LNCaP clone FGC (cell line): Measurements from ENCODE around the gene NFE2L1.

ENCODE experiments used
- DNase-seq: peaks from one replicate; pipeline ENCODE4 v3.0.0-alpha.2; 2011; ENCODE audit warnings: low read depth
- H3K4me3 ChIP-seq: 2 replicates; pipeline ENCODE4 v1.5.1; 2011; ENCODE audit warnings: mild to moderate bottlenecking, low read depth, low read length, control low read depth
- TF ChIP-seq, protein P1 (sequence below): IDR thresholded peaks from 2 replicates; pipeline ENCODE4 v1.5.1; 2012; ENCODE audit warnings: mild to moderate bottlenecking; ENCODE audit not compliant: control insufficient read depth, insufficient read depth; ENCODE audit errors: extremely low read depth

NFE2L1 gene

DNA sequence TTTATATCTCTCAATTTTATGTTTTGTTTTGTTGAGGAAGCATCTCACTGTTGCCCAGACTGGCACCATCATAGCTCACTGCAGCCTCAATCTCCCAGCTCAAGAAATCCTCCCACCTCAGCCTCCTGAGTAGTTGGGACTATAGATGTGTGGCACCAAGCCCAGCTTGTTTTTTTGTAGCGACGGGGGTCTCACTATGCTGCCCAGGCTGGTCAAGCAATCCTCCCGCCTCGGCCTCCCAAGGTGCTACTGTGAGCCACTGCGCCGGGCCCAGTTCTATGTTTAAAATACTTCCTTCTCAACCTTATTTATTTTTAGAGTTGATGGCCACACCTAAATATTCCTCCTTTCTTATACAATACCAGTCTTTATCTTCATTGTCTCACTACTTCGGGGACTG is 1.9 kb upstream of the NFE2L1 start:
- TF ChIP-seq, protein P1, sequence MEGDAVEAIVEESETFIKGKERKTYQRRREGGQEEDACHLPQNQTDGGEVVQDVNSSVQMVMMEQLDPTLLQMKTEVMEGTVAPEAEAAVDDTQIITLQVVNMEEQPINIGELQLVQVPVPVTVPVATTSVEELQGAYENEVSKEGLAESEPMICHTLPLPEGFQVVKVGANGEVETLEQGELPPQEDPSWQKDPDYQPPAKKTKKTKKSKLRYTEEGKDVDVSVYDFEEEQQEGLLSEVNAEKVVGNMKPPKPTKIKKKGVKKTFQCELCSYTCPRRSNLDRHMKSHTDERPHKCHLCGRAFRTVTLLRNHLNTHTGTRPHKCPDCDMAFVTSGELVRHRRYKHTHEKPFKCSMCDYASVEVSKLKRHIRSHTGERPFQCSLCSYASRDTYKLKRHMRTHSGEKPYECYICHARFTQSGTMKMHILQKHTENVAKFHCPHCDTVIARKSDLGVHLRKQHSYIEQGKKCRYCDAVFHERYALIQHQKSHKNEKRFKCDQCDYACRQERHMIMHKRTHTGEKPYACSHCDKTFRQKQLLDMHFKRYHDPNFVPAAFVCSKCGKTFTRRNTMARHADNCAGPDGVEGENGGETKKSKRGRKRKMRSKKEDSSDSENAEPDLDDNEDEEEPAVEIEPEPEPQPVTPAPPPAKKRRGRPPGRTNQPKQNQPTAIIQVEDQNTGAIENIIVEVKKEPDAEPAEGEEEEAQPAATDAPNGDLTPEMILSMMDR: no peak
- no peak for DNase-seq
- peak overlapping the region; percentile 88 for H3K4me3 ChIP-seq

DNA sequence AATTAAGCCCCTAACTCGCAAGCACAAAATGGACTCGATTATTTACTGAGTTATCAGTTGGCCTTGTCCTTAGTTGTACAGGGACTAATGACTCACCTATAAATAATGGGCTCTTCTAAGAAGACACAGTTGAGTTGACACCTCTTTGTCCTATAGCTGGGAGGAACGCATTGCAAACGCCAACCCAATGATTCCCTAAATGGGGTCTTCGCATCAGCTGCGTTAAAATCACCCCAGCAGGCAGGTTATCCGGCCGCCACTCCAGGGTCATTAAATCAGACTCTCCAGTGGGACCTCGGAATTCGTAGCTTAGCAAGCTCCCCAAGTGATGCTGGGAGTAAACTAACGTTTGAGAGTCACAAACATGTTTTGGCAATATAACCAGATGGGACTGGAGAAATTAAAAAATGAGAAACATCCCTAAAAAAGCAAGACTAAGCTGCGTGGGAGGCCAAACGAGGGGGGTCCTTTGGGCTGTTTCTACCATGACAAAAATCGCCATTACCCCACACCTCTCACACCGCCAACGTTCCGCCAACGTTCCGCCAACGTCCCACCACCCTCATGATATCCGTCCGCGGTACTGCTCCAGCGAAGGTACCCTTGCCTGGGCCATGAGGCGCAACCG is 932 bp upstream of the NFE2L1 start:
- peak overlapping the region; percentile 88 for H3K4me3 ChIP-seq
- no peak for DNase-seq
- TF ChIP-seq, protein P1: no peak

DNA sequence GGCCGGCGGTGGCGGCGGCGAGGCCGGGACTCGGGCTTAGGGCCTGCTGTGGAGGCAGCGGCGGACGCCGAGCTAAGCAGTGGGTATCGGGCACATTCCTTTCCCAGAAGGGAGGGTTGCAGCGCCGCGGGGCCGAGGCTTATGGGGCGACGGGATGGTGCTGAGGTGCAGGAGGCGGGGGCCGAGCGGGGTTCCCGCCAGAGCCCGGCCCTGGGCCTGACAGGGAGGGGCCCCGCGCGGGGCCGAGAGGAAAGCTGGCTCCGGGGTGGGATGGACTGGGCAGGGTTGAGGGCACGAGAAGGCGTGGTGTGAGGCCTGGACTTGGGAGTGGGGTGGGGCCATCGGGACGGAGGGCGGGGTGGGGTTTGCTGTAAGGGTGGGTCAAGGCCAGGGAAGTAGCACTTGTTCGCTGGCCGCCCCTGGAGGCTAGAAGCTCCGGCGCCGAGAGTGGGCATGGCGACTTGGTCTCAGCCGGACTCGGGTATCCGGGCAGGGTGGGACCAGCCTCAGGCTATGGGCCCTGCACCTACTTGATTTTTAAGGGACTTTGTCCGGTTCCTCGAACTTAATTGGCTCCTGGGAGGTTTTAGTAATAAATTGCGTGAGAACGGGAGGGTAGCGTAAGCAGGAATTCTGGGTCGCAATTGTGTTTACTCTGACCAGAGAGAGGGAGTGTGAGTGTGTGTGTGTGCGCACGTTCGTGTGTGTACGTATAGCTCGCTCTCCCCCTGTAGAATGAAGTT is 396 bp downstream of the NFE2L1 start:
- TF ChIP-seq, protein P1: no peak
- peak overlapping the region; percentile 88 for H3K4me3 ChIP-seq

DNA sequence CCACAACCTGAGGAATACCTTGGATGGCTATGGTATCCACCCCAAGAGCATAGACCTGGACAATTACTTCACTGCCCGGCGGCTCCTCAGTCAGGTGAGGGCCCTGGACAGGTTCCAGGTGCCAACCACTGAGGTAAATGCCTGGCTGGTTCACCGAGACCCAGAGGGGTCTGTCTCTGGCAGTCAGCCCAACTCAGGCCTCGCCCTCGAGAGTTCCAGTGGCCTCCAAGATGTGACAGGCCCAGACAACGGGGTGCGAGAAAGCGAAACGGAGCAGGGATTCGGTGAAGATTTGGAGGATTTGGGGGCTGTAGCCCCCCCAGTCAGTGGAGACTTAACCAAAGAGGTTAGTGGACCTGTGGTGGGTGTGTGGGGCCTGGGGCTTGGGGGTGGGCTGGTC is 3.1 kb downstream of the NFE2L1 start:
- no peak overlapping the region for H3K4me3 ChIP-seq
- TF ChIP-seq, protein P1: no peak
- DNase-seq: no peak

More for the DNA sequence above, 396 bp downstream of the NFE2L1 start:
- DNase-seq: peak; percentile 69

DNA sequence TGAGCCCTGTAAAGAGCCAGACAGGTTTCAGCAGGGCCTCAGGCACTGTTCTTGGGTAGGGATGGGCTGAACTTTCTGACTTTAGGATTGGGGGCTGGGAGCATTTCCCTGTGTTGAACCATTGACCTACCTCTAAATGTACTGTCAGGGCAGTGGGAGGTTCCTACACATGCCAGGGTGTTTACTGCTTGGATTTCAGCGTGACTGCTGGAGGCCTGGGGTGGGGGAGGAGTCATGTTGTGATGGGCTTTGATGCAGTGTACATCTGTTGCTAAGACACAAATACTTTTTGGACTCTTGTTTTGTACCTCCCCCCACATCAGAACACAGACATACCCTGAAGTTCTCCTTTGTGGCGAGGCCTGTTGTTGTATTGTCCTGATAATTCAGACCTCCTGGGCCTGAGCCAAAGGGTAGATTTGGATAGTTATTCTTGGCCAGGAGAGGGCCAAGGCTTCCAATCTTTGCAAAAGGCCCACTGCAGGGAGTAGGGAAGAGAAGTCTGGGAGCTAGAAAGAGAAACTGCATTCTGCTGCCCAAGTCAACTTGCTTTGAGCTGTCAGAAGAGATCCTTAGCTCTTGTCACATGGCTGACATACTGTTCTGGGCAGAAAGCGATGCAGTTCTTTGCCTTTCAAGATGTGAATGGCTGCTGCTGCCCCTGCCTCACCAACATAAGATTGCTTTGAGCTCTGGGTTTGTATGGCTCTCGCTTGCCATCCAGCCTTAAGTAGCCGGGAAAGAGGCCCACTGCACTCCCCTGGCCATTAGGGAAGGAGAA is 3.7 kb downstream of the NFE2L1 start:
- no peak overlapping the region for H3K4me3 ChIP-seq
- no peak for DNase-seq
- TF ChIP-seq, protein P1: 0 out of 2 replicates have a peak, but pooled peaks have one; percentile 12

DNA sequence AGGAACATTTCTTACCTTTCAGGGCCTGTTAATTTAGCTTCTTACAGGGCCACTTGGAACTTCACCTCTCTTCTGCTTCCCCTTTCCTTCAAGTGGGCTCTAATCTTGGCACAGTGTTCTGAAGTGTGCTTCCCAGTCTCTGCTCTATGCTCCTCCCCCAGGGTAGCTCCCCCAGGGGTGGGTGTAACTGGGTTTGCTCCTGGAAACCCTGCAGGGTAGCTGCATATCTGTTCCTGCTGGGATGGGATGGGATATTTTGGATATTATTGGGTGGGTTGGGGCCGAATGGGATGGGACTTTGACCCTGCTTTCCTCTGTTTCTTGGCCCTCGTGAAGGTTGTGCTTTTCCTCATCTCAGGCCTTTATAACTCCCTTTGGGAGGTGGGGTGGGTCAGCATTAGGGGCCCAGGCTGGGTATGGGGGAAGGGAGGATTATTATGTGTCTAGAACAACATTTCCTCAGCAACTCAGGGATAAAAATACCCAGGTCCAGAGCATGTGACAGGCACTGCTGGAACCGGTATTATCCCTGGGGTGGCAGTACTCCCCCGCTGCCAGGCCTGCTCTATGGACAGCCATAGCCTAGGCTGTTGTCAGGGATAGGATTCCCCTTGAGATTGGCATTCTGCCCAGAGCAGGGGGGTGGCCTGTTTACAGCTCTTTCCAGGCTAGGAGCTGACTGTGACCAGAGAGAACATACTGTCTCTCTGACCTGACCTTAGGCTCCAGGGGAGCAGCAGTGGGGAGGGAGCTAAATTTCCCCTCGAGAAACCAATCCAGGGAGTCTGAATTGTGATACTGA is 5.0 kb downstream of the NFE2L1 start:
- TF ChIP-seq, protein P1: no peak

More for the DNA sequence above, 5.0 kb downstream of the NFE2L1 start:
- DNase-seq: no peak
- H3K4me3 ChIP-seq: 0 out of 2 replicates have a peak overlapping the region, but pooled peaks have one; percentile 3
